ENCODE data around the gene PLAAT5. TPM values are rescaled to one million over a fixed set of nuclear protein-coding genes. Genes with fewer than 3 reads are reported as not detected.

The PLAAT5 gene
- total RNA-seq, 1 experiment from 2014 or later, result 2.3 TPM

- peaks cover 20% of the 10 kb centered on the region for H3K9me3 ChIP-seq
- POLR2A ChIA-PET, result interaction anchor here (0.6 kb wide), 1 partner anchor 8 kb away, joined by 3 read pairs; no protein-coding TSS in a partner anchor
- intact Hi-C loops (cut with micrococcal nuclease; ENCODE audit: unreplicated experiment), result loop anchor here (1.0 to 5.0 kb wide), 3 partner anchors 13 to 131 kb away; no protein-coding TSS in a partner anchor
- H3K36me3 ChIP-seq (ENCODE audit: control insufficient read depth, insufficient read depth, low read length), result peaks cover 1% of the 10 kb centered on the region; the same call in 1 of the 2 replicates
- Mint-ChIP-seq H3K9me3 (ENCODE audit: unreplicated experiment) (peaks cover 28% of the 10 kb centered on the region), H3K36me3 (ENCODE audit: insufficient read depth, unreplicated experiment) (peaks cover 7% of the 10 kb centered on the region), H3K4me1 (ENCODE audit: low read depth, unreplicated experiment) (peaks cover 18% of the 10 kb centered on the region), H3K4me3 (ENCODE audit: unreplicated experiment) (peak overlapping the region; percentile 78), H3K27ac (ENCODE audit: unreplicated experiment) (peak overlapping the region; percentile 89), H3K27me3 (ENCODE audit: insufficient read depth, unreplicated experiment) (no peaks in the 10 kb centered on the region)
- peaks cover 18% of the 10 kb centered on the region for H3K4me1 ChIP-seq
- H3K27me3 ChIP-seq (replicated peaks; ENCODE audit: control insufficient read depth, insufficient read depth, low read length), result no peaks in the 10 kb centered on the region
- CTCF ChIA-PET, result interaction anchor here (0.9 to 1.9 kb wide), 3 partner anchors 13 to 24 kb away, joined by 3 to 22 read pairs (median 11); no protein-coding TSS in a partner anchor
- H3K4me3 ChIP-seq (ENCODE audit: low read depth, low read length), result no peak overlapping the region; the same call in 1 of the 2 replicates
- no TSS peak for BruUV-seq (replicated peaks)
- no peak for TF ChIP-seq CTCF (IDR thresholded peaks at IDR 0.05; ENCODE audit: insufficient read depth in 1 of 2, low read depth in 1 of 2, low read length in 1 of 2, severe bottlenecking in 1 of 2, unreplicated experiment in 1 of 2)
- DNase-seq, result peak; percentile 84 to 85
Observed at GRCh38 chr11:63491636-63492372, 837 bp upstream of the PLAAT5 start.

- Histone ChIP-seq H3K27me3 (replicated peaks; ENCODE audit: control insufficient read depth, insufficient read depth, low read length) (no peaks in the 10 kb centered on the region), H3K4me3 (ENCODE audit: low read depth, low read length) (peak overlapping the region; percentile 36), H3K9me3 (peaks cover 20% of the 10 kb centered on the region), H3K4me1 (peaks cover 18% of the 10 kb centered on the region), H3K36me3 (ENCODE audit: control insufficient read depth, insufficient read depth, low read length) (peaks cover 1% of the 10 kb centered on the region; the same call in 1 of the 2 replicates)
- Mint-ChIP-seq H3K9me3 (ENCODE audit: unreplicated experiment) (peaks cover 27% of the 10 kb centered on the region), H3K27me3 (ENCODE audit: insufficient read depth, unreplicated experiment) (no peaks in the 10 kb centered on the region), H3K4me3 (ENCODE audit: unreplicated experiment) (peak overlapping the region; percentile 78), H3K27ac (ENCODE audit: unreplicated experiment) (peak overlapping the region; percentile 89), H3K36me3 (ENCODE audit: insufficient read depth, unreplicated experiment) (peaks cover 7% of the 10 kb centered on the region), H3K4me1 (ENCODE audit: low read depth, unreplicated experiment) (peaks cover 18% of the 10 kb centered on the region)
- no peak for TF ChIP-seq CTCF (IDR thresholded peaks at IDR 0.05; ENCODE audit: insufficient read depth in 1 of 2, low read depth in 1 of 2, low read length in 1 of 2, severe bottlenecking in 1 of 2, unreplicated experiment in 1 of 2)
- DNase-seq, result no peak
- TSS peak; percentile 93 for BruUV-seq (replicated peaks)
- ChIA-PET POLR2A (interaction anchor here (0.6 kb wide), 1 partner anchor 8 kb away, joined by 3 read pairs; no protein-coding TSS in a partner anchor), CTCF (interaction anchor here (0.9 to 1.9 kb wide), 3 partner anchors 12 to 25 kb away, joined by 3 to 22 read pairs (median 11); no protein-coding TSS in a partner anchor)
- intact Hi-C loops (cut with micrococcal nuclease; ENCODE audit: unreplicated experiment), result loop anchor here (1.0 to 5.0 kb wide), 3 partner anchors 12 to 132 kb away; no protein-coding TSS in a partner anchor
Observed at GRCh38 chr11:63491240-63491587, 247 bp upstream of the PLAAT5 start.

DNA sequence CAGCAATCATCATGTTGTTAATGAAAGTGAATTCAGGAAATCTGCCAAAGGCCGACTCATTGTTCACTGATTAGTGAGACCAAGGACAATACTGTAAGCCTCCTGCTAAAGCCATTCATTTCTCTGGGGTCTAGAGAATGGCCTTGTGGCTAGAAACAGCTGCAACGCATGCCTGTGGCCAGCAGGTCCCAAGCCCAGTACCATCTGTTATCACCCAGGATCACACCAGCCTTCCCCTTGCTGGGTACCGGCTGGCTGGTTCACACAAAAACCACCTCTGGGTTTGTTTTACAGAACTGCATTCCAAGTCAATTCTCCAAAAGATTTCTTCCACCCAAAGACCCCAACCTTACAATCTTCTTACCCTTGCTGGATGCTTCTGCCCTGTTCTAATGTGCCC lies 1.1 kb downstream of the PLAAT5 start:
- BruUV-seq (replicated peaks), result no TSS peak
- ChIA-PET CTCF (no interaction called here), POLR2A (no interaction called here)
- Mint-ChIP-seq H3K4me3 (ENCODE audit: unreplicated experiment) (no peak overlapping the region), H3K4me1 (ENCODE audit: low read depth, unreplicated experiment) (peaks cover 18% of the 10 kb centered on the region), H3K9me3 (ENCODE audit: unreplicated experiment) (peaks cover 27% of the 10 kb centered on the region), H3K27ac (ENCODE audit: unreplicated experiment) (peak overlapping the region; percentile 89), H3K27me3 (ENCODE audit: insufficient read depth, unreplicated experiment) (no peaks in the 10 kb centered on the region), H3K36me3 (ENCODE audit: insufficient read depth, unreplicated experiment) (peaks cover 7% of the 10 kb centered on the region)
- peaks cover 24% of the 10 kb centered on the region for H3K9me3 ChIP-seq
- no peaks in the 10 kb centered on the region for H3K27me3 ChIP-seq (replicated peaks; ENCODE audit: control insufficient read depth, insufficient read depth, low read length)
- H3K4me3 ChIP-seq (ENCODE audit: low read depth, low read length), result no peak overlapping the region
- intact Hi-C loops (cut with micrococcal nuclease; ENCODE audit: unreplicated experiment), result loop anchor here (2.0 to 5.0 kb wide), 2 partner anchors 42 to 133 kb away; no protein-coding TSS in a partner anchor
- DNase-seq, result no peak
- peaks cover 1% of the 10 kb centered on the region; the same call in 1 of the 2 replicates for H3K36me3 ChIP-seq (ENCODE audit: control insufficient read depth, insufficient read depth, low read length)
- H3K4me1 ChIP-seq, result peaks cover 18% of the 10 kb centered on the region
- no peak for TF ChIP-seq CTCF (IDR thresholded peaks at IDR 0.05; ENCODE audit: insufficient read depth in 1 of 2, low read depth in 1 of 2, low read length in 1 of 2, severe bottlenecking in 1 of 2, unreplicated experiment in 1 of 2)
